ENCODE results near the gene C22orf42.
"Not testable (repeated sequence)": the region's sequence is repeated elsewhere in the genome, so short reads cannot be mapped to it uniquely, and the experiment has no call there.

The C22orf42 gene

DNA sequence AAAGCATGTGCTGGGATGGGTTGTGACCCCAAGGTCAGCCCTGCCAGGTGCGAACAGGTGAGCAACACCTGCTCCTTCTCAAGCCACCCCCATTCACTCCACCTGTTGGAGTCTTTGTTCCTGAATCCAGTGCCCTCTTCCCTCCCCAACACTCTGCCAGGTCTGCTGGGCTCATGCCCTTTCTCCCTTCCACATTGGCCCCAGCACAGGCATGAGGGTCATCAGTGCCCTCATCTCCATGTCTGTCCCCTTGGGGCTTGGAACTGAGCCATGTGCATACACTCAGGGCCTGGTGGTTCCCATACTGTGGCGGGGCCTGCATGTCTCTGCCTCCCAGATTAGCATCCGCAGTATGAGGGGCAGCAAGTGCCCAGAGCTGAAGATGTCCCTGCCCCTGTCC lies 26.7 kb upstream of the C22orf42 start:
- DNase-seq (ENCODE audit: low read depth), result no peak

DNA sequence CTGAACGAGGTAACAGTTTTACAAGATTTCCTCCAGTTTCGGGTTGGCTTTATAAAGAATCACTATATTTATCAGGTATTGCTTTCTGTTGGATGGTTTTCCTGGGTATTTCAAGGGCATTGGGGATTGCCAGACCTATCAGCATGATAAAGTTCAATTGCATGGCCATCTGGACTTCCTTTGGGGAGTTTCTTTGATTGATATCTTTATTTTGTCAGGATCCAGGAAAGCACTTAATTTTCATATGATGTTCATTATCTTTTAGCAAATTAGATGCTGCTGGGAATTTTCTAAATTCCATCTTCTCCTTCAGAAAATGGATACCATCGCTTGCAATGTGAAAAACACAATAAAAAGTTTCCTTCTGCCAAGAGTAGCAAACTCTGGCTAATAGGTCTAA lies 24.5 kb upstream of the C22orf42 start:
- DNase-seq (ENCODE audit: low read depth), result no peak

DNA sequence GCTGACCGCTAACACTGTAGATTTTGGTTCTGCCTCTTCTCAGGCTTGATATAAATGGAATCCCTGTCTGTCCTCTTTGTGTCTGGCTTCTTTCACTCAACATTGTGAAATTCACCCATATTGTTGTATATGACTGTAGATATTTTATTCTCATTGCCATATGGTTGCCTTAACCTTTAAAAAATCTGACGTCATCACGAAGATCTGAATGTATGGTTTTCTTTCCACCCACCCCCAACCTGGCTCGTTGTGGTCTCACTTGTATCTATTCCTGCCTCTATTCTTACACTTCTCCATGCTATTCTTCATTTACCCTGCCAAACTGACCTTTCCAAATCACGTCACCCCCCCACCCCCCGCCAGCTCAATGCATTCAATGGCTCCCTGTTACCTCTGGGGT lies 21.9 kb upstream of the C22orf42 start:
- no peak for DNase-seq (ENCODE audit: low read depth)

DNA sequence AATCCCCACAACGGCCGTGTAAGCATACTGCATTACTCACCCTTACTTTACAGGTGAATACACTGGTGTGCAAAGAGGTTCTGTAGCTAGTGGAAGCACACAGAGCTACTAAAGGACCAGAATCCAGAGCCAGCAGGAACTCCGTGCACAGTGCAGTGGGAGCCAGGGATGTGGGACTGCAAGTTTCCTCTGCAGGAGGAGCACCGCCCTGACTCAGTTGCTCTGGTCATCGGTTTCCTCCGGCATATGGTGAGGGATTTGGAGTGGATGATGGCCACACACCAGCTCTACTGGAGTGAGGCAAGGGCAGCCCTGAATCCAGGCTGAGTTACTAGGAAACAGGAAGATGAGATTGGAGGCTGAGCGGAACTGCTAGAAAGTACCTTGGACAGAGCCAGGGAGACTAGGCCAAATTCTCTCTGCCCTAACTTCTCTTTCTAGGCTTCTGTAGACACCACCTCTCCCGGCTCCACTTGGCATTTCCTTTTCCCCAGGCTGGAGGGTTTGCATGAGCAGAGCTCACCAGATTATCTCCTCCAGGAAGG lies 18.2 kb upstream of the C22orf42 start:
- DNase-seq (ENCODE audit: low read depth), result no peak

DNA sequence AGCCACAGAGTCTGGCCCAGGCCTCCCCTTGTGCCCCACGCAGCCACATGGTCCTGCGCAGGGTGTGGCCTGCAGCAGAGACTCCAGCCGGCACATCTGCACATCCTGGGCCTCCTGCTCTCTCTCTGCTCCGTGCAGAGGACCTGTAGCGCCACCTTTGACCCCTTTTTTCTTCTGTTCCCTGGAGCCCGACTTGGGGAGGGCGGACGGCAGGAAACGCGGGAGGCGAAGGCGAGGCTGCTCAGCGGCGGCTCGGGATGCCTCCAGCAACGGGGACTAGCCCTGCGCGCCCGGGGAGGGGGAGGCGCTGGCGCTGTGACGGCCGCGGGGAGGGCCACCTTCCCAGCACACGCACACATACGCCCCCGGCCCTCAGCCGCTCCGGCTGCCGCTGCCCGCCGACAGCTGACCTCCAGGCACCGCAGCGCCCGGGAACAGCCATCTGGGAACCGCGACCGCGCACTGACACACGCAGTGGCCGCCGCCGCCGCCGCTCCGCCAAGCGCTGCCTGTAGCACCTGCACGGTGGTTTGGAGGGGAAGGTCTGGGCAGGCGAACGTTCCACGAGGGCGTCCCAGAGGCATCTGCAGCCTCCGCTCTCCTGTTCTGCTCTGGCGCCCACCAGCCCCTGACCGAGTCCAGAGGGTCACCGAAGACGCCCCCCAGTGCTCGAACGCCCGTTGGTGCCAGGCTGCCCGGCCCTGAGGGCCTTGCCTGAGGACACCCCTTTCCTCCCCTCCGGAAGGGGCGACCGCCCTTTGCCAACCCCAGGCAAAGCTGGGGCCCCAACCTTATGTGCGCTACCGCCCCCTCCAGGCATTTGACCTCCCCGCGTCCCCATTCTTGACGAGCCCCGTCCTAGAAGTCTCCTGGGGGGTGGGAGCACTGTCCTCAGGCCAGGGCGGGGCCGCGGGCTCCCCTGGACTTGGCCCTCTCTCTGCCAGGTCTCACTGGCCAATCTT lies 16.9 kb upstream of the C22orf42 start:
- no peak for DNase-seq (ENCODE audit: low read depth)

DNA sequence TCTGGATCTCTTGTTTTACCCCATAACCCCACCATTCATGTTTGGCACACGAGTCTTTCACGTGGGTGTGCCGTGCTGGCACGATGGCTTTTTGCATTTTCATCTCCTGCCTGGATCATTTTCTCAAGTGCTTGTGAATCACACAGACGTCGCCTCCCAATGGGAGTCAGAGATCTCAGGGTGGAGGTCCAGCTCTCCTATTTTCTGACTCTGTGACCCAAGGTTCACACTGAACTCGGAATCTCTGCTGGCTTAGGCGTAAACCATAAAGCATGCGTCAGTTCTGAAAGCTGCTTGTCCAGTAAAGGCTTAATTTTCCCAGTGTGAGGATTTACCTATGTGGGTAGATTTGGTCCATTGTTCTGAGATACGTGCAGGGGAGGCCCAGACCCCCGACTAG lies 16.0 kb upstream of the C22orf42 start:
- DNase-seq (ENCODE audit: low read depth), result no peak

DNA sequence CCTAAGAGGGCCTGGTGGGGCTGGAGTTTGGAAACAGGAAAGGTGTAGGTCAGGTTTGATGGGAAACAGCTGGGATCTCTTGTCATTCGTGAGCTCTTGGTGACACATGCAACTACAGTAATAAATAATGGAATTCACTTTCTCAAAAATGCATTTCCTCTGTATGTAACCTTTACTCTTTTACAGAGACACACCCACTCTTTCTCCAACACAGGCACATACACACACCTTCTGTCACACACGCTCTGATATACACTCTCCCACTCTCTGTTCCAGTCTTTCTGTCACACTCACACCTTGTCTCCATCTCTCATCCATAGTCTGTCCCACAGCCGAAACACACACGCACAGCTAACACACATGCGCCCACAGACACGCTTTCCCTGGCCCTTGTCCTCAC lies 6.6 kb upstream of the C22orf42 start:
- no peak for DNase-seq (ENCODE audit: low read depth)

DNA sequence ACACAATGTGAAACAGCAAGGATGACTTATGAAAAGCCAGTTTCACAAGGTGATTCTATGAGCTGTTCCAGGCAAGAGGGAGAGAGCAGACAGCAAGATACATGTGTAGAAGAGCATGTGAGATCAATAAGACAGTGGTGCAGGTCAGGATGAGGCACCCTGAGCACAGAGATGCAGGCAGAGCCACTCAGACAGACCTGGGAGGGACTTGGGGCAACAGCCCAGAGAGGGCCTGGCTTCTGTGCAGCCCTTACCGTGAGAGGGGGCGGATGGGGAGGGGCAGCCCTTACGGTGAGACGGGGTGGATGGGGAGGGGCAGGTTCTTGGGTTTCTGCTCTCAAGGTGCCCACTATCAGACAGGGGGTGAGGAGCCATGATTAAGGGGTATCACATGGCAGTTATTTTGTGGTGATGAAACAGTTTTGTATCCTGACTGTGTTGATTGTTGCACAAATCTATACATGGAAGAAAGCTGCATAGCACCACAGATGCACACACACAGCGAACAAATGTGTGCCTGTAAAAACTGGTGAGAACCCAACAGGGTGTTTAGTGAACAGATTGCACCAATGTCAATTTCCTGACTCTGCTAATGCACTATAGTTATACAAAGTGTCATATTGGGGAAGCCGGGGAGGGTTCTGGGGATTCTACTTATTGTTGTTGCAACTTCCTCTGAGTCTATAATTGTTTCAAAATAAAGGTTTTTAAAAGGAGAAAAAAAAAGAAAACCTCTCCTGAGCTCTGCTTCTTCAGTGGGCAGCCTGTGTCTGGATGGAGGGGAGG lies 5.2 kb upstream of the C22orf42 start:
- DNase-seq (ENCODE audit: low read depth), result no peak

DNA sequence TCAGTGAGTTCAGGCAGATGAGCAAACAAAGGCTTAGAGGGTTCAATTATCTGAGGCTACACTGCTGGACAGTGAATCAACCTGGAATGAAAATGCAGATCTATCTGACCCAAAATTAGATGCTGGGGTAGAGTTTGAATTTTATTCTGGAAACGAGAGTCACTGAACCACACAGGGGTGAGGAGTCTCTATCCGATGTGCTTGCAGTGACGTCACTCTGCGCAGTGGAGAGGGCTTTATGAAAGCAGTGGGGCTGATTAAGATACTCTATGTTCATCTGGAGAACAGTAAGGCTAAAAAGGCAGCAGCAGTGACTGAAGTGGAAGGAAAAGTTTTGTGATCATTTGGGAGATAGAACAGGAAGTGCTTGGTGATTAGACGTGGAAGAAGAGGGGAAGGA lies 1.3 kb upstream of the C22orf42 start:
- DNase-seq (ENCODE audit: low read depth), result not testable (repeated sequence)

DNA sequence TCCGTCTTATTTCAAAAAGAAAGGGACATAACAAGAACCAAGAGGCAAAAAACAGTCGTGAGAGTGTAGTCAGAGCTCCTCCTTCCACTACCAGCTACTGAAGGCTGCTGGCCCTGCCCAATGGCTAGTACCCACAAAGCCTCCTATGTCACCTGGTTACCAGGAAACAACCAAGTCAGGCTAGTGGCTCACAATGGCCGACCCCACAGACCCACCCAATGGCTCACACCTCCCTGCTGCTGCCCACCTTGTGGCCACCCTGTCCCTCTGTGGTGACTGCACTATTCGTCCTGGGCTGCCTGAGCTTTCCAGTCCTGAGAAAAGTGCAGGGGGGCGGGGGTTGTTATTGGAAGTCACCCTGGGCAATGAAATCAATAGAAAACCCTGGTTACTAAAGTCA lies 1.5 kb downstream of the C22orf42 start:
- DNase-seq (ENCODE audit: low read depth), result not testable (repeated sequence)

DNA sequence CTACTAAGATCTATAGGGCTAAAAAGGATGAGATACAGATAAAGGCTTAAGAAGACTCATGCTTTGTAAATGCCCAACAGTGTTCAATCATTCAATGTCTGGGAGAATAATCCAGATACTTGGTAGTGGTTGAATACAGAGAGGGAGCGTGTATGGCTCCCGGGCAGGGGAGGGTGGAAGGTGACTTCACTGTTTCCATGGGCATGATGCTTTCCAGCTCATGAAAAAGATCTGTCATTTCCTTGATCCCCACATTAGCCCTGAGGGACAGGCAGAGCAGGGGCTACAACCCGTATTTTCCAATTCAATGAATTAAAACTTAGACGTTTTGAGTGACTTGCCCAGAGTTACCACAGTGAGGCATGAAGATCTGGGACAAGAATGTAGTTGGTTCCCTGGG lies 4.4 kb downstream of the C22orf42 start:
- not testable (repeated sequence) for DNase-seq (ENCODE audit: low read depth)

DNA sequence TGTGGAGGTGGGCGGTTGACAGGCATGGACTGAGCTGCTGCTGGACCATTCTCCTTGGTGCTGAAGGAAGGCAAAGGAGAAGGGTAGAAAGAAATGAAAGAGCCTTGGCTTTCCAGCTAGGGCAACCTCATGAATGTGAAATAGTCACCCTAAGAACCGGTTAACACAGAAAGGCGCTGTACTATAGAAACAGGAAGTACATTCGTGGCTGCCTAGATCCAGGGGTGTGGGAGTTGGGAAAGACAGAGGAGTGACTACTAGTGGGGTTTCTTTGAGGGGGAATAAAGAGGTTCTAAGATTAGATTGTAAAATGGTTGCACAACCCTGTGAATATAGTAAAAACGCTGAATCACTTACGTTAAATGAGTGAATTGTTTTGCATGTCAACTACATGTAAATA lies 7.5 kb downstream of the C22orf42 start:
- not testable (repeated sequence) for DNase-seq (ENCODE audit: low read depth)

DNA sequence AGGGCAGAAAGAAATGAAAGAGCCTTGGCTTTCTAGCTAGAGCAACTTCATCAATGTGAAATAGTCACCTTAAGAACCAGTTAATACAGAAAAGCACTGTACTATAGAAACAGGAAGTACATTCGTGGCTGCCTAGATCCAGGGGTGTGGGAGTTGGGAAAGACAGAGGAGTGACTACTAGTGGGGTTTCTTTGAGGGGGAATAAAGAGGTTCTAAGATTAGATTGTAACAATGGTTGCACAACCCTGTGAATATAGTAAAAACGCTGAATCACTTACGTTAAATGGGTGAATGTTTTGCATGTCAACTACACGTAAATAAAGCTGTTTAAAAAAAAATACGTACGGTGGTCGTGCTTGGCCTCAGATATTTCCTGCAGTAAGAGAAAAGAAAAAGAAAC lies 8.5 kb downstream of the C22orf42 start:
- DNase-seq (ENCODE audit: low read depth), result not testable (repeated sequence)

DNA sequence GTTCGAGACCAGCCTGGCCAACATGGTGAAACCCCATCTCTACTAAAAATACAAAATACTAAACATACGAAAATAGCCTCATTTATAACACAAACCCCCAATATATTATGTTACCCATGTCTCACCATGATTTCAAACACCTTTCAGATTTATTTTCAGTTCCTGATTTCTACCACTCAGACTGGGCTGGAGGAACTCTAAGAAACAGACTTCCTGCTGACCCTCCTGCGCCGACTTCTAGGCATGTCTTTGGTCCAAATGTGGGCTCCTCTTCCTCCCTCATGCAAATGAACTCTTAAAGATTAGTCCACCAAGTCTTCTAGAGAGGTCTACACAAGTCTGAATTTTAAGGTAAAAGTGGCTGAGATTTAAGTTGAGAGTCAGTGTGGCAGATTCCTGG lies 10.7 kb downstream of the C22orf42 start:
- DNase-seq (ENCODE audit: low read depth), result not testable (repeated sequence)

DNA sequence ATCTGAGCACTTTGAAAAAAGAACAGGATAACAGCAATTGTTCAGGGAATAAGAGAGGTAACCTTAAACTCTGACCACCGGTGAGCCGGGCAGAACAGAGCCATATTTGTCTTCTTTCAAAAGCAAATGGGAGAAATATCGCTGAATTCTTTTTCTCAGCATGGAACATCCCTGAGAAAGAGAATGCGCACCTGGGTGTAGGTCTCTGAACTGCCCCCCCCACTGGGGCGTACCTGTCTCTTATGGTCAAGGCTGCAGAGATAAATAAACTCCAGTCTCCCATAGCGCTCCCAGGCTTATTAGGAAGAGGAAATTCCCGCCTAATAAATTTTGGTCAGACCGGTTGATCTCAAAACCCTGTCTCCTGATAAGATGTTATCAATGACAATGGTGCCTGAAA lies 12.0 kb downstream of the C22orf42 start:
- not testable (repeated sequence) for DNase-seq (ENCODE audit: low read depth)

DNA sequence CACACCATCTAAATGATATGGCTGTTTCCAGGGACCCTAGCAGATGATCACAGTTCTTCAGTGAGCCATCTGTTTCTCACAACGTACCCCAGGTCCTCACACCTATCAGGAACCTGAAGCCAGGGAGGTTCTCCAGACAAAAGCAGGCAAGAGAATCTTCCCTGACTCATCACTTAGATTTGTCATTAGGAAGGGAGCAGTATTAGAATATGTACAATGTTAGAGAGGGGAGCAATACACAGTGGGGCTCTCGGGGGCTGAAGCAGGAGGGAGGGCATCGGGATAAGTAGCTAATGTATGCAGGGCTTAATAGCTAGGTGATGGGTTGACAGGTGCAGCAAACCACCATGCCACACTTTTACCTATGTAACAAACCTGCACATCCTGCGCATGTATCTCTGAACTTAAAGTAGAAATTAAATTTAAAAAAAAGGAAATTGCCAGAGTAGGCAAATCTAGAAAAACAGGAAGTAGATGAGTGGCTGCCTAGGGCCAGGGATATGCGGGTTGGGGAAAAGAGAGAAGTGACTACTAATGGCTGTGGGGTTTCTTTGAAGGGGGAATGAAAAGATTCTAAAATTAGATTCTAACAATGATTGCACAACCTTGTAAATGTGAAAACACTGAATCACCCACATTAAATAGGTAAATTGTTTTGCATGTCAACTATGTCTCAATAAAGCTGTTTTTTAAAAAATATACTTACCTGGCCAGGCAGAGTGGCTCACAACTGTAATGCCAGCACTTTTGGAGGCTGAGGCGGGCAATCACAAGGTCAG lies 14.4 kb downstream of the C22orf42 start:
- no peak for DNase-seq (ENCODE audit: low read depth)

DNA sequence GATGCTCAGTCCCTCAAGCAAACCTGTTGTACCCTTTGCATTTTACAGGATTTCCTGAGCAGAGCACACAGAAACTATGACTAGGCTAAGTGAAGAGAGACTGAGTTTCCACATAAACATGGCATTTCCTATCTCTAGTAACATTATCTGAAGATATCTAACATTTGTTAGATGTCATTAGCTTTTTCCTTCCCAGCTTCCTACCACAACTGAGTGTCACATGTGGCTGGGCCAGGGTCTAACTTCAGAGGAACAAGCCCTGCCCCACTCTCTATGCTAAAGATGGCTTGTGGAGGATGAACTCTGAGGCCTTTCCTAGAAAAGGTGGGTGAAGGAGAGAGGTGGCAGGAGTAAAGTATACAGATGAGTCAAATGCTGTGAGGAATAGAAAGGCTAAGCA lies 16.5 kb downstream of the C22orf42 start:
- DNase-seq (ENCODE audit: low read depth), result no peak

DNA sequence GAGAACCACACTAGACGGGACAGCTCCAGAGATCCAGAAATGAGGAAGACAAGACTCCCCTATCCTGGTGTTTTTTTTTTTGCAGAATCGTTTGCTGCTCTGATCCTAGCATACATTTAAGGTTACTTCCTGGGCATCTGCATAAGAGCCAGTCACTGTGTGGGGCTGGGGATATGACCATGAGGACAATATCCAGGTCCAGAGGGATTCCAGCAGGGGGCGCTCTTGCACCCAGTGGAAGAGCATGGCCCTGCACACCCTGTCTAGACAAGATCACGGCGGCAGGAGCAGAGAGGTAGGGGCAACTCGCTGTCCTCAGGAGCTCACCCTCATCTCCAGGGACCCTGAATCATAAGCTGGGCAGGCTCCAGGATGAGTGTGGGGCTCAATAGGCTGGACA lies 18.4 kb downstream of the C22orf42 start:
- DNase-seq (ENCODE audit: low read depth), result not testable (repeated sequence)

DNA sequence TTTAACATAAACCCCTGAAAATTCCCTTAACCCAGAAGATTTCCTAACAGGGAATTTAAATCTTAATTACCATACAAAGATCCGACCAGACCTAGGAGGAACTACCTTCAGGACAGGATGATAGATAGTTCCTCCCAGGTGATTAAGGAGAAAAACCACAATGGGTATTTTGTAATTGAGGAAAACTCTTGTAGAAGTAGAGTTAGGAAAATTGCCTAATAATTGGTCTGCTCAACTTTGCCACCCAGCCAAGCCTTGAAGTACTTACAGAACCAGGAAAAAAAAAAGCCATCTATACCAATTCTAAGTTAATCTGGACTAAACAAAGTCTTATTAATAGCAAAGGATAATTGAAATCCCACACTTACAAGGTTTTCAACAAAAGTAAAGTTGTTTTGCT lies 20.5 kb downstream of the C22orf42 start:
- DNase-seq (ENCODE audit: low read depth), result not testable (repeated sequence)

DNA sequence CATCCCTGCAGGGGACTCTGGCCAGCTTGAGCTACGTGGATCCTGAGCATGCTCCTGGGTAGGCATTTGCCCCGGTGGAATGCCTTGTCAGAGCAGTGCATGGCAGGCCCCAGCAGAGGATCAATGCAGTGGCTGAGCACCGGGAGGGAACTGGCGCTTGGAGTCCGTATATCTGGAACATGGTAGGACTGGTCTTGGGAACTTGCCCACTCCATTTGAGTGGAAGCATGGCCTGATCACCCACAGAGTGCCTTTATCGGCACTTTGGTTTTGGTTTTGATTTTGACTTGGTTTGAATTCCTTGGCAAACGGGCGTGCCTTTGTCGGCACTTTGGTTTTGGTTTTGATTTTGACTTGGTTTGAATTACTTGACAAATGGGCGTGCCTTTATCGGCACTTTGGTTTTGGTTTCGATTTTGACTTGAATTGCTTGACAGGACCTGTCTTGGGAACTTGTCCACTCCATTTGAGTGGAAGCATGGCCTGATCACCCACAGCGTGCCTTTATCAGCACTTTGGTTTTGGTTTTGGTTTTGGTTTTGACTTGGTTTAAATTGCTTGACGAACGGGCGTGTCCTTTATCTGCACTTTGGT lies 21.3 kb downstream of the C22orf42 start:
- DNase-seq (ENCODE audit: low read depth), result peak; percentile 19

DNA sequence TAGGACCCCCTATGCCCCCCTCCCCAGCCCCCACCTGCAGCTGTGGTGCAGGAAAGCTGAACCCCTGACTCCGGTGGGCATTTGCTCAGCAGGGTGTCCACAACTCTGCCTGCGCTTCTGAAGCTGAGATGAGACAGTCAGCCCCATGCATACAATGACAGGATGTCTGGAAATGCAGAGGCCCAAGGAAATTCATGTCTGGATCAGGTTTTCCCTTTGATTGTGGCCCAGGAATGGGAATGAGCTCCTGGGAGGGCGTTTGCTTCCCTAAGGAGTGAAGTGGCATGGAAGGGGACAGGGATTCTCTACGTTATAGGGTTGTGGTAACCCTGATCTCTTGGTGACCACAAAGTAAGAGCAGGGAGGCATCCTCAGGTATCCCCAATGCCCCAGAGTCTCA lies 22.2 kb downstream of the C22orf42 start:
- not testable (repeated sequence) for DNase-seq (ENCODE audit: low read depth)

DNA sequence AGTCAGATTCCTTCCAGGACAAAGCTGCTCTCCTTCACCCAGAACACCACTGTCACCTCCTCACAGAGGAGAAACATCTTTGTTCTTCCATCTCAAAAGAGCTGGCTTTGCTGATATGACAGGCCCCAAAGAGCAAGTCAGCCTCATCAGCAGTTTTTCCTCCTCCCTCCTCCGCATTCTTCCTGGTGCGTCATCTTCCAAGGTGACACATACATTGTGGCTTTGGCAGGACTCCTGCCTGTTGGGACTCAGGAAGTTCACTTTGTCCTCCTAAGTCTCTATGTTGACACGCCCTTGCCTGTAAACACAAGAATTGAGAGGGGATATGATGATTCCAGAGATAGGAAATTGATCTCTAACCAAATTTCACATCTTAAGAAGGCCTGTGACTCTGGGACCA lies 23.1 kb downstream of the C22orf42 start:
- not testable (repeated sequence) for DNase-seq (ENCODE audit: low read depth)
